PC-3 (cell line): ENCODE data around the gene CDK16.

Source experiments
- CTCF ChIP-seq: fragments of 300-600 bp; sonication (generic); conservative IDR thresholded peaks from 2 replicates; pipeline ENCODE4 v1.5.1; 2017; ENCODE audit warnings: antibody characterized with exemption, low read depth, mild to moderate bottlenecking, low read length
- EZH2 ChIP-seq: fragments of 300-600 bp; sonication (generic); IDR thresholded peaks from one replicate; pipeline ENCODE4 v1.6.1; 2017; ENCODE audit warnings: antibody characterized with exemption, mild to moderate bottlenecking, low read length; ENCODE audit not compliant: unreplicated experiment

GRCh38 chrX:47228550-47229270 lies 10.2 kb downstream of the CDK16 start:
- no peak for TF ChIP-seq CTCF
- TF ChIP-seq EZH2, result no peak
